Neuronal stem cell (in vitro differentiated cells): ENCODE data around the gene SLC25A44.

Source experiments
- DNase-seq: peaks from one replicate; pipeline ENCODE4 v3.0.0-alpha.2; 2013; ENCODE audit warnings: low spot score
- H2AFZ ChIP-seq: one replicate; pipeline ENCODE4 v1.6.1; 2013; ENCODE audit warnings: mild to moderate bottlenecking, low read length, inconsistent platforms
- H2AK5ac ChIP-seq: 2 replicates; pipeline ENCODE4 v1.6.1; 2013; ENCODE audit warnings: low read depth, mild to moderate bottlenecking, inconsistent platforms, low read length, moderate library complexity, mixed read lengths
- H2BK120ac ChIP-seq: 2 replicates; pipeline ENCODE4 v1.6.1; 2013; ENCODE audit warnings: low read depth, mild to moderate bottlenecking, inconsistent platforms, low read length, moderate library complexity, mixed read lengths
- H2BK12ac ChIP-seq: one replicate; pipeline ENCODE4 v1.6.1; 2013; ENCODE audit warnings: low read length, inconsistent platforms
- H2BK15ac ChIP-seq: 2 replicates; pipeline ENCODE4 v1.6.1; 2013; ENCODE audit warnings: mild to moderate bottlenecking, low read length, inconsistent platforms, mixed read lengths
- H2BK5ac ChIP-seq: one replicate; pipeline ENCODE4 v1.6.1; 2013; ENCODE audit warnings: inconsistent platforms, mild to moderate bottlenecking, low read length, moderate library complexity
- H3K14ac ChIP-seq: one replicate; pipeline ENCODE4 v1.6.1; 2013; ENCODE audit warnings: low read length, inconsistent platforms
- H3K18ac ChIP-seq: 2 replicates; pipeline ENCODE4 v1.6.1; 2013; ENCODE audit warnings: low read length, inconsistent platforms
- H3K23ac ChIP-seq: 2 replicates; pipeline ENCODE4 v1.6.1; 2013; ENCODE audit warnings: low read depth, mild to moderate bottlenecking, mixed read lengths, low read length, inconsistent platforms; ENCODE audit not compliant: poor library complexity
- H3K27ac ChIP-seq: replicated peaks from 3 replicates; pipeline ENCODE4 v1.5.1; 2013; ENCODE audit warnings: low read length, inconsistent platforms
- H3K27me3 ChIP-seq, 3 experiments: 2 replicates each; pipeline ENCODE4 v1.6.1; 2013; ENCODE audit warnings: low read length in 3 of 3, mild to moderate bottlenecking in 2 of 3, inconsistent platforms in 1 of 3, low read depth in 1 of 3, mixed read lengths in 1 of 3, moderate library complexity in 1 of 3; ENCODE audit not compliant: control insufficient read depth in 3 of 3, insufficient read depth in 3 of 3
- H3K36me3 ChIP-seq, 2 donors: replicated peaks in 1 of 2; 2 replicates each; pipeline ENCODE4 v1.6.1; 2013; ENCODE audit warnings: low read length in 2 of 2; ENCODE audit not compliant: control insufficient read depth in 2 of 2, insufficient read depth in 2 of 2
- H3K4ac ChIP-seq: 2 replicates; pipeline ENCODE4 v1.6.1; 2013; ENCODE audit warnings: inconsistent platforms, mild to moderate bottlenecking, low read length, moderate library complexity
- H3K4me1 ChIP-seq, 2 donors: 1 replicate in 1 of 2; 2 replicates in 1 of 2; pipeline ENCODE4 v1.6.1; 2013; ENCODE audit warnings: low read length in 2 of 2, low read depth in 1 of 2; ENCODE audit not compliant: control insufficient read depth in 2 of 2, insufficient read depth in 1 of 2
- H3K4me2 ChIP-seq: one replicate; pipeline ENCODE4 v1.6.1; 2013; ENCODE audit warnings: mild to moderate bottlenecking, low read length, inconsistent platforms; ENCODE audit not compliant: insufficient read depth, poor library complexity, severe bottlenecking
- H3K4me3 ChIP-seq, 2 donors: 2 replicates each; pipeline ENCODE4 v1.5.1; 2013; ENCODE audit warnings: low read length in 2 of 2, mild to moderate bottlenecking in 2 of 2, inconsistent platforms in 1 of 2, moderate library complexity in 1 of 2
- H3K79me1 ChIP-seq: one replicate; pipeline ENCODE4 v1.6.1; 2013; ENCODE audit warnings: low read depth, mild to moderate bottlenecking, inconsistent platforms, low read length, moderate library complexity
- H3K9ac ChIP-seq: one replicate; pipeline ENCODE4 v1.6.1; 2013; ENCODE audit warnings: mild to moderate bottlenecking, low read depth, low read length, inconsistent platforms; ENCODE audit not compliant: poor library complexity
- H3K9me3 ChIP-seq, 2 donors: replicated peaks in 1 of 2; 2 replicates each; pipeline versions ENCODE3 to v1.6.1; 2013; ENCODE audit warnings: low read length in 2 of 2, mild to moderate bottlenecking in 2 of 2, inconsistent platforms in 1 of 2, low read depth in 1 of 2, mixed read lengths in 1 of 2, moderate library complexity in 1 of 2; ENCODE audit not compliant: control insufficient read depth in 2 of 2, insufficient read depth in 1 of 2
- H4K8ac ChIP-seq: one replicate; pipeline ENCODE4 v1.6.1; 2013; ENCODE audit warnings: low read depth, mild to moderate bottlenecking, inconsistent platforms, low read length, moderate library complexity
- H4K91ac ChIP-seq: one replicate; pipeline ENCODE4 v1.6.1; 2013; ENCODE audit warnings: low read length, low read depth, mild to moderate bottlenecking, inconsistent platforms; ENCODE audit not compliant: poor library complexity
- WGBS, 2 donors: extraction: QIAGEN DNeasy Blood & Tissue Kit; methylation state at CpG; one replicate each; pipeline ENCODE4 v1.1.7; 2013; ENCODE audit warnings: missing lambda C conversion rate in 2 of 2, mixed read lengths in 1 of 2; ENCODE audit not compliant: insufficient read length in 2 of 2, insufficient replicate concordance in 1 of 2; ENCODE audit errors: extremely low coverage in 2 of 2; 5-methylcytosine and 5-hydroxymethylcytosine counted together

Gene SLC25A44

DNA sequence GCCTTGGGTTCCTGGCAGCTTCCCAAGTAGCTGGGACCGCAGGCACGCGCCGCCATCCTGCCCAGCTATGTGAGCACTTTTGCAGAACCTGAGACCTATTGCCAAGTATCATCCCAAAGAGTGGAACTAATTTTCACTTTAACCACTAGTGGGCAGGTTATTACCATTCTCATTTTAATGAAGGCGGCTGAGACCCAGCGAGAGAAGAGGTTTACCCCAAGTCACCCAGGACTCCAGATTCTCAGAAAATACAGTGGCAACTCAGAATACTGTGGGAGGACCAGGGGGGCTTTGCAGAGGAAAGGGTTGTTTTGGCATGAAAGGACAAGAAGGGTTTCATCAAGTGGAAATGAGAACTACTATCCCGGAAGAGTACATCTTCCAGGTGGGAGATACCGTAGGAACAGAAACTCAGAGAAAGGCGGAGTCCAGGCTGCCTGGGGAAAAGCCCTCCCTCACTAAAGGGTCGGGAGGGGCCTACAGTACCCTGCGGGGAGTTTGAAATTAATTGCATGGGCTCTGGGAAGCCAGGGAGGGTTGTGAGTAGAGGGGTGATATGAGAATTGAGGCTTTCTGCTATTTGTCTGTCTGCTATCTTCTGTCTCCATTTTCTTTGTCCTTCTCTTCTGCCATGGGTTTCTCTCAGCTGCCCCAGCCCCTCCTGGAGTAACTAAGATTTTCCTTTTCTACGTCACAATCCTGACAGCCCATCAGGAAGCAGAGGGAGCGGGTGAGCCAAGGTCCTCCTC, 47.7 kb upstream of the SLC25A44 start:
- H3K36me3 ChIP-seq, result no peaks in the 10 kb centered on the region
- H3K4me3 ChIP-seq, result no peak overlapping the region
- H2BK5ac ChIP-seq, result peak overlapping the region; percentile 45
- WGBS, 2 donors, result no CpG with 5 or more reads among the region's 13 CpGs
- H3K18ac ChIP-seq, result peak overlapping the region; percentile 93
- peak overlapping the region; percentile 15 for H3K4me2 ChIP-seq
- no peak overlapping the region for H4K91ac ChIP-seq
- DNase-seq, result peak; percentile 57
- no peak overlapping the region for H3K27ac ChIP-seq
- H3K4me1 ChIP-seq, result peaks cover 28 to 30% of the 10 kb centered on the region in 2 donors
- H2BK15ac ChIP-seq, result peak overlapping the region; percentile 62
- H2BK12ac ChIP-seq, result peak overlapping the region; percentile 33
- H3K4ac ChIP-seq, result no peak overlapping the region
- no peak overlapping the region for H4K8ac ChIP-seq
- H3K9me3 ChIP-seq, result no peaks in the 10 kb centered on the region
- H3K27me3 ChIP-seq, result no peaks in the 10 kb centered on the region
- no peak overlapping the region for H2BK120ac ChIP-seq
- peak overlapping the region; percentile 57 for H3K9ac ChIP-seq
- H3K14ac ChIP-seq, result no peak overlapping the region
- no peaks in the 10 kb centered on the region for H3K79me1 ChIP-seq
- no peak overlapping the region for H3K23ac ChIP-seq
- H2AK5ac ChIP-seq, result peak overlapping the region; percentile 72
- H2AFZ ChIP-seq, result peak overlapping the region; percentile 63

DNA sequence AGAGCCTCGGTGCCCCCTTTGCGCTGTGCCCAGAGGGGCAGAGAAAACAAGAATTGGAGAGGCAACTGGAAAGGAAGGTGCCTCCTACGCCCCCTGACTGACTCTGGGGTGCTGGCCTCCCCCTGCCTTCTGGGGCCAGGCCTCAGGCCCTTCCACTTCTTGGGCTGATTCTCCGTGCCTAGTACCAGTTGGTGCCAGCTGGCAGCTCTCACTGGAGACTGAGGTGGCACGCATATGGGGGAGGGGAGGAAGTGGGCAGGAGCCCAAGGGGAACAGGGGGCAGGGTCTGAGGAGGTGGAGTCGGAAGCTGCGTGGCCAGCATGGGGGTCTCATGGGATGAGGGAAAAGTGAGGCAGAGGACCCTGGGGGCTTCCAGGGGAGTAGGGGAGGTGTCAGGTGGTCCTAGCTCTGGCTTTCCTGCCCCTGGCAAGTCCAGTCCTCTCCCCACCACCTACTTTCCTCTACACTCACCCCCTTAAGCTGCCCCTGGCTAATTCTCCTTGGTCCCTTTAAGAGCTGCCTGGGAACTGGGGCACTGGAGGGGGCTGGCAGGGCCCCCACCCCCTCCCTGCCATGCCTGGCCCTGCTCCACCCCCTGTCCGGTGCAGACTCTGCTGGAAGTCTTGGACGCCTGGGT, 47.0 kb upstream of the SLC25A44 start:
- no CpG with 5 or more reads among the region's 9 CpGs for WGBS, 2 donors
- no peaks in the 10 kb centered on the region for H3K79me1 ChIP-seq

DNA sequence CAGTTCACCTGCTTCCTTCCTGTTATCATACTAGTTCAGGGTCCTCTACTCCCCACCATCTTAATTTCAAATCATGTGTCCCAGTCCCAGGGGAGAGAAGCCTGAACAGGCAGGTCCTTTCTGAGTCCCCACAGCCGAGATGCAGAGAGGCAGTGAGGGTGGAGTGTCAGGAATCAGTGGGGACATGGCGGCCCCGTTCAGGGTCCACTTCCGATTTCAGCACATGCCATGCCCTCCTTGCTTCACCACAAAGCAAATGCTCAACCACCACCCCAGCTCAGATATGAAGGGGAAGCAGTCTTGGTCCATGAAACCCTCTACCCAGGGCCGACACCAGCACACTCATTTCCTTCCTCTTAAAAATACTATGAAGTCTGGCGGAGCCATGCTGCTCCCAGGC, 45.7 kb upstream of the SLC25A44 start:
- Histone ChIP-seq H3K27me3 (no peaks in the 10 kb centered on the region), H2BK5ac (no peak overlapping the region), H4K8ac (no peak overlapping the region), H2BK120ac (no peak overlapping the region), H2BK15ac (no peak overlapping the region), H3K14ac (no peak overlapping the region), H3K9me3 (no peaks in the 10 kb centered on the region), H3K36me3 (no peaks in the 10 kb centered on the region), H3K4me1 (peaks cover 30 to 36% of the 10 kb centered on the region in 2 donors), H3K9ac (no peak overlapping the region), H3K4me3 (no peak overlapping the region), H3K27ac (no peak overlapping the region), H2AFZ (no peak overlapping the region), H3K79me1 (no peaks in the 10 kb centered on the region), H3K4me2 (no peak overlapping the region), H4K91ac (no peak overlapping the region), H3K4ac (no peak overlapping the region), H2AK5ac (no peak overlapping the region), H3K18ac (no peak overlapping the region), H2BK12ac (no peak overlapping the region), H3K23ac (no peak overlapping the region)
- WGBS, 2 donors, result no CpG with 5 or more reads among the region's 6 CpGs
- no peak for DNase-seq

More for the DNA sequence above, 47.0 kb upstream of the SLC25A44 start:
- no peak overlapping the region for H4K91ac ChIP-seq
- no peak overlapping the region for H3K4ac ChIP-seq
- H3K27me3 ChIP-seq, result no peaks in the 10 kb centered on the region
- peak overlapping the region; percentile 57 for H3K9ac ChIP-seq
- H2BK15ac ChIP-seq, result peak overlapping the region; percentile 62
- peak overlapping the region; percentile 35 for H3K23ac ChIP-seq
- no peak for DNase-seq
- no peak overlapping the region for H4K8ac ChIP-seq
- H3K36me3 ChIP-seq, result no peaks in the 10 kb centered on the region
- peak overlapping the region; percentile 45 for H2BK5ac ChIP-seq
- peak overlapping the region; percentile 33 for H2BK12ac ChIP-seq
- H3K4me2 ChIP-seq, result peak overlapping the region; percentile 15
- H2AK5ac ChIP-seq, result peak overlapping the region; percentile 72
- no peak overlapping the region for H3K14ac ChIP-seq
- H3K27ac ChIP-seq, result no peak overlapping the region
- H3K4me3 ChIP-seq, result no peak overlapping the region
- no peak overlapping the region for H2BK120ac ChIP-seq
- peaks cover 30% of the 10 kb centered on the region in 2 donors for H3K4me1 ChIP-seq
- peak overlapping the region; percentile 63 for H2AFZ ChIP-seq
- no peaks in the 10 kb centered on the region for H3K9me3 ChIP-seq
- H3K18ac ChIP-seq, result peak overlapping the region; percentile 93
